ENCODE measurements around the gene LCK. TPM values are rescaled to one million over a fixed set of nuclear protein-coding genes. Genes with fewer than 3 reads are reported as not detected.
A peak's percentile ranks its signal among the peaks of the same experiment; 100 is the strongest.
"Not testable (repeated sequence)": the region's sequence is repeated elsewhere in the genome, so short reads cannot be mapped to it uniquely, and the experiment has no call there.

The LCK gene
- total RNA-seq, 1 donor from 2014 or later: 0.51 TPM

DNA sequence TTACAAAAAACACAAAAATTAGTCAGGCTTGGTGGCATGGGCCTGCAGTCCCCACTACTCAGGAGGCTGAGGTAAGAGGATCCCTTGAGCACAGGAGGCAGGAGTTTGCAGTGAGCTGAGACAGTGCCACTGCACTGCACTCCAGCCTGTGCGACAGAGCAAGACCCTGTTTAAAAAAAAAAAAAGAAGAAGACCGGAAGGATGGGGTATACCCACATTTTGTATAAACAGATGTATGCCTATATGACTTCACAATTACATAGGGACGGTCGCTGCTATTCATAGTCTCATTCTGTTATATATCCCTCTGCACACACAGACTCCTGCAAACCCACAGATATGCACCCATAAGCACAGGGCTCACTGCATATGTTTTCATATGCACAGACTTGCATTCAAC is 12.7 kb downstream of the LCK start:
- ATAC-seq (ENCODE audit: poor library complexity) (no peak), DNase-seq (no peak)
- intact Hi-C loops (cut with DNase I): no loop called here

GRCh38 chr1:32265846-32266245 is 14.8 kb downstream of the LCK start:
- ATAC-seq (ENCODE audit: poor library complexity): no peak
- intact Hi-C loops (cut with DNase I): no loop called here
- no peak for DNase-seq

DNA sequence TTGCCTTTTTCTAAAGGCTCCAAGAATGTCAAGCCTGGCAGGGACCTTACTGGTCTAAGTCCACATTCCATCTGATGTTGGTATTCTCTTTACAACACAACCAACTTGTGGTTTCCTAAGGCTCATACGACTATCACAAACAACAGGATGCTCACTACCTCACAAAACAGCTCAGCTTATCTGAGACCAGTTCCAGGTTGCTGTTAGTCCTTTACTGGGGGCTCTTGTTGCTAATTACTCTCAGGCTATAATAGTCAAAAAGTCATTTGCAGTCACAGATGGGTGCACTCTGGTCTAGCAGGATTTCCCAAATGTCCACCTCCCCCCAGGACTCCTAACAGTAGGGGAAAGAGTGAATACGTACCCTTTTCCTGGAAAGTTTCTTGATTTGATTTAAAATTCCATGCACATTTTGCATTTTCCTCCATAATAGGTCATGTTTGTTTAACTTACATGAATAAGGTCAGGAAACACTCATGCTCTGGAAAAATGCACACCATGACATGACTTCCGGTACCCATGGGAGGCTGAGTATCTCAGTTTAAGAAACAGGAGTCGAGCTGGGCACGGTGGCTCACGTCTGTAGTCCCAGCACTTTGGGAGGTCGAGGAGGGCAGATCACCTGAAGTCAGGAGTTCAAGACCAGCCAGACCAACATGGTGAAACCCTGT is 16.0 kb downstream of the LCK start:
- DNase-seq: no peak
- intact Hi-C loops (cut with DNase I): no loop called here
- ATAC-seq (ENCODE audit: poor library complexity): no peak

- DNase-seq (no peak), ATAC-seq (ENCODE audit: poor library complexity) (no peak)
- intact Hi-C loops (cut with DNase I): no loop called here
Observed at GRCh38 chr1:32269744-32270143, 18.7 kb downstream of the LCK start.

DNA sequence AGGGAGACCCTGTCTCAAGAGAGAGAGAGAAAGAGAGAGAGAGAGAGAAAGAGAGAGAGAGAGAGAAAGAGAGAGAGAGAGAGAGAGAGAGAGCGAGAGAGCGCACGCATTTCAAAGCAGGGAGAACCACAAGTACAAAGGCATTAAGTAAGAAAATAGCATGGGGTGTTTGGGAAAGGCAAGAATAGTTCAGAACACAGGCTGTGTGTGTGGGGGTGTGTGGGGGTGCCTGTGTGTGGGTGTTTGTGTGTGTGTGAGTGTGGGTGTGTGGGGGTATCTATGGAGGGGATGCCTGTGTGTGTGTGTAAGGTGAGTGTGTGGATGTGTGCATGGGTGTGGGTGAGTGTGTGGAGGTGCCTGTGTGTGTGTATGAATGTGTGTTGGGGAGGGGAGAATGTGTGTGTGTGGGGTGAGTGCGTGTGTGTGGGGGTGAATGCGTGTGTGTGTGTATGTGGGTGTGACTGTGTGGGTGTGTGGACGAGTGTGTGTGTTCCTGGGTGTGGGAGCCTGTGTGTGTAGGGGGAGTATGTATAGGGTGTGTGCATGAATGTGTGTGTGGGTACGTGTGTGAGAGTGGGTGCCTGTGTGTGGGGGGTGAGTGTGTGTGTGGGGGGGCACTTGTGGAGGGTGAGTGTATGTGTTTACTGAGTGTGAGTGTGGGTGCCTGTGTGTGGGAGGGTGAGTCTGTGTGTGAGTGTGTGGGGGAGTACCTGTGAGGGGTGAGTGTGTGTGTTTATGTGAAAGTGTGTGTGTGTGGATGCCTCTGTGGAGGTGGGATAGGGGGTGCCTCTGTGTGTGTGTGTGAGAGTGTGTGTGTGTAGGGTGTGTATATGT is 21.7 kb downstream of the LCK start:
- ATAC-seq (ENCODE audit: poor library complexity) (no peak), DNase-seq (no peak)
- intact Hi-C loops (cut with DNase I): no loop called here

DNA sequence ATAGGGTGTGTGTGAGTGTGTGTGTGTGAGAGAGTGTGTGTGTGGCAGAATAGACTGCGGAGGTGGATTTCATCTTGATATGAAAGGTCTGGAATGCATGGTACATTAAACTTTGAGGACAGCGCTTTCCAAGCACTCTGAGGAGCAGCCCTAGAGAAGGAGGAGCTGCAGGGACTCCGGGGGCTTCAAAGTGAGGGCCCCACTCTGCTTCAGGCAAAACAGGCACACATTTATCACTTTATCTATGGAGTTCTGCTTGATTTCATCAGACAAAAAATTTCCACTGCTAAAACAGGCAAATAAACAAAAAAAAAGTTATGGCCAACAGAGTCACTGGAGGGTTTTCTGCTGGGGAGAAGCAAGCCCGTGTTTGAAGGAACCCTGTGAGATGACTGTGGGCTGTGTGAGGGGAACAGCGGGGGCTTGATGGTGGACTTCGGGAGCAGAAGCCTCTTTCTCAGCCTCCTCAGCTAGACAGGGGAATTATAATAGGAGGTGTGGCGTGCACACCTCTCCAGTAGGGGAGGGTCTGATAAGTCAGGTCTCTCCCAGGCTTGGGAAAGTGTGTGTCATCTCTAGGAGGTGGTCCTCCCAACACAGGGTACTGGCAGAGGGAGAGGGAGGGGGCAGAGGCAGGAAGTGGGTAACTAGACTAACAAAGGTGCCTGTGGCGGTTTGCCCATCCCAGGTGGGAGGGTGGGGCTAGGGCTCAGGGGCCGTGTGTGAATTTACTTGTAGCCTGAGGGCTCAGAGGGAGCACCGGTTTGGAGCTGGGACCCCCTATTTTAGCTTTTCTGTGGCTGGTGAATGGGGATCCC is 22.5 kb downstream of the LCK start:
- DNase-seq (no peak), ATAC-seq (ENCODE audit: poor library complexity) (no peak)
- intact Hi-C loops (cut with DNase I): no loop called here

DNA sequence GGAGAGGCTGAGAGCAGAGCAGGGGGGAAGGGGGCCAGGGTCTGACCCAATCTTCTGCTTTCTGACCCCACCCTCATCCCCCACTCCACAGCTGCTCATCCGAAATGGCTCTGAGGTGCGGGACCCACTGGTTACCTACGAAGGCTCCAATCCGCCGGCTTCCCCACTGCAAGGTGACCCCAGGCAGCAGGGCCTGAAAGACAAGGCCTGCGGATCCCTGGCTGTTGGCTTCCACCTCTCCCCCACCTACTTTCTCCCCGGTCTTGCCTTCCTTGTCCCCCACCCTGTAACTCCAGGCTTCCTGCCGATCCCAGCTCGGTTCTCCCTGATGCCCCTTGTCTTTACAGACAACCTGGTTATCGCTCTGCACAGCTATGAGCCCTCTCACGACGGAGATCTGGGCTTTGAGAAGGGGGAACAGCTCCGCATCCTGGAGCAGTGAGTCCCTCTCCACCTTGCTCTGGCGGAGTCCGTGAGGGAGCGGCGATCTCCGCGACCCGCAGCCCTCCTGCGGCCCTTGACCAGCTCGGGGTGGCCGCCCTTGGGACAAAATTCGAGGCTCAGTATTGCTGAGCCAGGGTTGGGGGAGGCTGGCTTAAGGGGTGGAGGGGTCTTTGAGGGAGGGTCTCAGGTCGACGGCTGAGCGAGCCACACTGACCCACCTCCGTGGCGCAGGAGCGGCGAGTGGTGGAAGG is 23.7 kb downstream of the LCK start:
- ATAC-seq (ENCODE audit: poor library complexity): no peak

GRCh38 chr1:32275424-32275823 is 24.4 kb downstream of the LCK start:
- no peak for ATAC-seq (ENCODE audit: poor library complexity)
- DNase-seq: no peak
- intact Hi-C loops (cut with DNase I): no loop called here

More for the DNA sequence above, 23.7 kb downstream of the LCK start:
- intact Hi-C loops (cut with DNase I): no loop called here
- DNase-seq: no peak

DNA sequence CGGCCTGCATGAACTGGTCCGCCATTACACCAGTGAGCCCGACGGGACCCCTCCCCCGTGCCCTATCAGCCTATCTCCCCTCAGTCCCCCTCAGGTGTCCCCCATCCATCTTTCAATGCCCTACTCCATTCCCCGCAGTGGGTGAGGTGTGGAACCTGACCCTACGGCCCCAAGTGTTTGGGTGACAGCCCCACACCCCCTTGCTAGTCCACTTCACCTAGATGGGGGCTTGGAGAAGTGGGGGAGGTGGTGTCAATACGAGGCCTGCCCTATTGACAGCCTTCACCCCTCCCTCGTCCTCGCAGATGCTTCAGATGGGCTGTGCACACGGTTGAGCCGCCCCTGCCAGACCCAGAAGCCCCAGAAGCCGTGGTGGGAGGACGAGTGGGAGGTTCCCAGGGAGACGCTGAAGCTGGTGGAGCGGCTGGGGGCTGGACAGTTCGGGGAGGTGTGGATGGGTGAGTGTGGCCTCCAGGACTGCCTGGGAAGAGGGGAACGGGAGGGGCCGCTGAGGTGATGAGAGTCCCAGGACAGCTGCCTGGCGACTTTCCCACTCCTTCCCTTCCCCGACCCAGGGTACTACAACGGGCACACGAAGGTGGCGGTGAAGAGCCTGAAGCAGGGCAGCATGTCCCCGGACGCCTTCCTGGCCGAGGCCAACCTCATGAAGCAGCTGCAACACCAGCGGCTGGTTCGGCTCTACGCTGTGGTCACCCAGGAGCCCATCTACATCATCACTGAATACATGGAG is 25.1 kb downstream of the LCK start:
- peak; percentile 18 for ATAC-seq (ENCODE audit: poor library complexity)
- no peak for DNase-seq
- intact Hi-C loops (cut with DNase I): no loop called here

DNA sequence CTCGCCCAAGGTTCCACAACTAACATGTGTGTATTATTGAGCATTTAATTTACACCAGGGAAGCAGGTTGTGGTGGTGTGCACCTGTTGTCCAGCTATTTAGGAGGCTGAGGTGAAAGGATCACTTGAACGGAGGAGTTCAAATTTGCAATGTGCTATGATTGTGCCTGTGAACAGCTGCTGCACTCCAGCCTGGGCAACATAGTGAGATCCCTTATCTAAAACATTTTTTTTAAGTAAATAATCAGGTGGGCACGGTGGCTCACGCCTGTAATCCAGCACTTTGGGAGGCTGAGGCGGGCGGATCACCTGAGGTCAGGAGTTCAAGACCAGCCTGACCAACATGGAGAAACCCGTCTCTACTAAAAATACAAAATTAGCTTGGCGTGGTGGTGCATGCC is 33.7 kb downstream of the LCK start:
- intact Hi-C loops (cut with DNase I); DNase-seq; ATAC-seq (ENCODE audit: poor library complexity): not testable (repeated sequence)

DNA sequence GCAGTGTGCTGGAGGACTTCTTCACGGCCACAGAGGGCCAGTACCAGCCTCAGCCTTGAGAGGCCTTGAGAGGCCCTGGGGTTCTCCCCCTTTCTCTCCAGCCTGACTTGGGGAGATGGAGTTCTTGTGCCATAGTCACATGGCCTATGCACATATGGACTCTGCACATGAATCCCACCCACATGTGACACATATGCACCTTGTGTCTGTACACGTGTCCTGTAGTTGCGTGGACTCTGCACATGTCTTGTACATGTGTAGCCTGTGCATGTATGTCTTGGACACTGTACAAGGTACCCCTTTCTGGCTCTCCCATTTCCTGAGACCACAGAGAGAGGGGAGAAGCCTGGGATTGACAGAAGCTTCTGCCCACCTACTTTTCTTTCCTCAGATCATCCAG is 34.6 kb downstream of the LCK start:
- intact Hi-C loops (cut with DNase I): no loop called here
- DNase-seq (no peak), ATAC-seq (ENCODE audit: poor library complexity) (no peak)

GRCh38 chr1:32286763-32287162 is 35.7 kb downstream of the LCK start:
- intact Hi-C loops (cut with DNase I): no loop called here
- DNase-seq: no peak

DNA sequence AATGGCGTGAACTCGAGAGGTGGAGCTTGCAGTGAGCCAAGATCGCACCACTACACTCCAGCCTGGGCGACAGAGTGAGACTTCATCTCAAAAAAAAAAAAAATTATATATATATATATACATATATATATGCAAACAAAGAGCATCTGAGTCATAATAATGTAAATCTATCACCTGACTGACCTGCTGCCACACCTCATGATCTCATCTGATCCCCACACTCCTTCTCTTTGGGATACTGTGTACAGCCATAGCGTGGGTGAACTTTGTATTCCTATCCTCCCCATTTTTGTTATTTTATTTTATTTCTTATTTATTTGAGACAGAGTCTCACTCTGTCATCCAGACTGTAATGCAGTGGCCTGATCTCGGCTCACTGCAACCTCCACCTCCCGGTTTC is 38.2 kb downstream of the LCK start:
- DNase-seq: no peak
- intact Hi-C loops (cut with DNase I): no loop called here
- ATAC-seq (ENCODE audit: poor library complexity): no peak

More at GRCh38 chr1:32286763-32287162, 35.7 kb downstream of the LCK start:
- no peak for ATAC-seq (ENCODE audit: poor library complexity)

GRCh38 chr1:32291145-32291707 is 40.2 kb downstream of the LCK start:
- ATAC-seq (ENCODE audit: poor library complexity): no peak
- intact Hi-C loops (cut with DNase I): loop anchor here (10.0 kb wide), 1 partner anchor 46 kb away; the partner anchor contains the start of gene FAM167B

GRCh38 chr1:32291708-32292538 is 40.9 kb downstream of the LCK start, which contains the start of gene HDAC1:
Gene HDAC1 (plus strand): TSS chr1:32292083. CDS start chr1:32292170, 87 bp downstream.
- intact Hi-C loops (cut with DNase I): loop anchor here (10.0 kb wide), 1 partner anchor 47 kb away; the partner anchor contains the start of gene FAM167B
- ATAC-seq (ENCODE audit: poor library complexity): peak; percentile 99
- DNase-seq: peak; percentile 99

More at GRCh38 chr1:32291145-32291707, 40.2 kb downstream of the LCK start:
- no peak for DNase-seq

- not testable (repeated sequence) for DNase-seq; ATAC-seq (ENCODE audit: poor library complexity)
- intact Hi-C loops (cut with DNase I): loop anchor here (10.0 kb wide), 1 partner anchor 53 kb away; the partner anchor contains the start of gene FAM167B
Observed at GRCh38 chr1:32298211-32298610, 47.1 kb downstream of the LCK start.
